ENCODE measurements around the gene PTPRO.

Gene PTPRO

GRCh38 chr12:15580431-15580830 lies 258.1 kb downstream of the PTPRO start:
- Histone ChIP-seq H3K4me1 (ENCODE audit: low read depth, poor library complexity, severe bottlenecking) (no peaks in the 10 kb centered on the region), H2AFZ (ENCODE audit: low read depth) (no peak overlapping the region), H3K4me3 (IDR thresholded peaks at IDR 0.05; ENCODE audit: insufficient read depth, low read depth, low read length) (no peak overlapping the region), H3K9ac (no peak overlapping the region), H3K4me2 (no peak overlapping the region), H4K20me1 (ENCODE audit: insufficient read depth) (no peaks in the 10 kb centered on the region), H3K79me2 (ENCODE audit: insufficient read depth, low read depth) (no peaks in the 10 kb centered on the region), H3K27me3 (ENCODE audit: insufficient read depth, low read depth) (no peaks in the 10 kb centered on the region), H3K27ac (no peak overlapping the region), H3K36me3 (ENCODE audit: insufficient read depth) (no peaks in the 10 kb centered on the region)
- no peak for TF ChIP-seq CTCF (conservative IDR thresholded peaks at IDR 0.05; ENCODE audit: low read depth, low read length)

- Histone ChIP-seq H3K4me1 (ENCODE audit: low read depth, poor library complexity, severe bottlenecking) (no peaks in the 10 kb centered on the region), H3K79me2 (ENCODE audit: insufficient read depth, low read depth) (no peaks in the 10 kb centered on the region), H2AFZ (ENCODE audit: low read depth) (no peak overlapping the region), H3K27me3 (ENCODE audit: insufficient read depth, low read depth) (no peaks in the 10 kb centered on the region), H4K20me1 (ENCODE audit: insufficient read depth) (no peaks in the 10 kb centered on the region), H3K4me3 (IDR thresholded peaks at IDR 0.05; ENCODE audit: insufficient read depth, low read depth, low read length) (no peak overlapping the region), H3K4me2 (no peak overlapping the region), H3K9ac (no peak overlapping the region), H3K27ac (no peak overlapping the region), H3K36me3 (ENCODE audit: insufficient read depth) (no peaks in the 10 kb centered on the region)
- no peak for TF ChIP-seq CTCF (conservative IDR thresholded peaks at IDR 0.05; ENCODE audit: low read depth, low read length)
Measured at GRCh38 chr12:15581006-15581405, 258.7 kb downstream of the PTPRO start.

DNA sequence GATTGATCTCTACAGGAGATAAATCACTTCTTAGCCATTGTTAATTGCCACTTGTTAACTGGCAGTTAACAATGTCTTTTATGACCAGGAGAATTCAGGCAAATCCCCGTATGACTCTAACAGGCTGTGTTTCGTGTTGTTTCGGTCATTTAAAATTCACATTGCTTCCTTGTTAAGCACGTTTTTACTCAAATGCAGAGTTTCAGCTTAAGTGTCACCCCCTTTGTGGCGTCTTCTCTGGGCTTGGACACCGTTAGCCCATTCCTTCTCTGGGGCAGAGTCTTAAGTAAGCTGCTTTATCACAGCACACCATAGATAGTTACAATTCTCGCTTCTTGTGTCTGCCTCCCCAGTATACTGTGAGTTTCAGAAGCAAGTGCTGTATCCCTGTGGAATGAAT lies 261.5 kb downstream of the PTPRO start:
- H3K4me2 ChIP-seq, result no peak overlapping the region
- no peaks in the 10 kb centered on the region for H3K4me1 ChIP-seq (ENCODE audit: low read depth, poor library complexity, severe bottlenecking)
- H3K79me2 ChIP-seq (ENCODE audit: insufficient read depth, low read depth), result no peaks in the 10 kb centered on the region
- no peaks in the 10 kb centered on the region for H4K20me1 ChIP-seq (ENCODE audit: insufficient read depth)
- H3K36me3 ChIP-seq (ENCODE audit: insufficient read depth), result no peaks in the 10 kb centered on the region
- H3K4me3 ChIP-seq (IDR thresholded peaks at IDR 0.05; ENCODE audit: insufficient read depth, low read depth, low read length), result no peak overlapping the region
- H3K27me3 ChIP-seq (ENCODE audit: insufficient read depth, low read depth), result no peaks in the 10 kb centered on the region
- no peak overlapping the region for H3K9ac ChIP-seq
- no peak overlapping the region for H3K27ac ChIP-seq
- TF ChIP-seq CTCF (conservative IDR thresholded peaks at IDR 0.05; ENCODE audit: low read depth, low read length), result no peak
- H2AFZ ChIP-seq (ENCODE audit: low read depth), result no peak overlapping the region

- TF ChIP-seq CTCF (conservative IDR thresholded peaks at IDR 0.05; ENCODE audit: low read depth, low read length), result peak; percentile 65
- H3K27me3 ChIP-seq (ENCODE audit: insufficient read depth, low read depth), result no peaks in the 10 kb centered on the region
- H3K4me1 ChIP-seq (ENCODE audit: low read depth, poor library complexity, severe bottlenecking), result no peaks in the 10 kb centered on the region
- H3K4me2 ChIP-seq, result no peak overlapping the region
- no peaks in the 10 kb centered on the region for H3K36me3 ChIP-seq (ENCODE audit: insufficient read depth)
- H3K27ac ChIP-seq, result no peak overlapping the region
- no peak overlapping the region for H2AFZ ChIP-seq (ENCODE audit: low read depth)
- no peak overlapping the region for H3K9ac ChIP-seq
- H4K20me1 ChIP-seq (ENCODE audit: insufficient read depth), result no peaks in the 10 kb centered on the region
- H3K4me3 ChIP-seq (IDR thresholded peaks at IDR 0.05; ENCODE audit: insufficient read depth, low read depth, low read length), result no peak overlapping the region
- H3K79me2 ChIP-seq (ENCODE audit: insufficient read depth, low read depth), result no peaks in the 10 kb centered on the region
Measured at GRCh38 chr12:15584366-15585041, 262.2 kb downstream of the PTPRO start.
